ENCODE measurements around the gene EEF1AKMT1.

DNA sequence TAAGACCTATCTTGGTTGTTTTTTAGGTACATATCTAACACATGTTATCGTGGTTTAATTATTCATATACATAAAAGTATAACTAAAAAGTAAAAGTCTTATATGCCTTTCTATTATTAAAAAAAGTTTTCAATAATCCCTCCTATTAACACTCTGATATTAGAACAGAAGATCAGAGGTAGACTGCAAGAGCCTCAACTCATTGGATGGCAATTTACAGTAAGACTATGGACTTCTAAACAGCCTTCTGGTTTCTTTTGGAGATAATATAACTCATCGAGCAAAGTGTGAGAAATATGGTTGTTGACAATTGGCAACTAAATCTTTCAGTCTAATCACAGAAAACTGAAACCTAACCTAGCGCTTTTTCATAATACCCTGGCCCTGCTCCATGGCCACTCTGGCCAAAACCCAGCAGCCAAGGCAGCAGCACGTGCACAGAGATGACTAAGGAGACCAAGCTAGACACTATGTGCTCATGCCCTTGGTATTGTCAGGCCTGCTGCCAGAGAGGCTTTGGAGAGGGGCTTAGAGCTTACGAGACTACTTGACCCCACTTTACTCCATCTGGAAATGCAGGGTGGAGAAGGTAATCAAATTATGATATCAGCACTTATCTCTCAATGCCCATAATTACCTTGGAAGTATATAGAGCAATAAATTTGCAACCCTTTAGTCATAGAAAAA is 40.6 kb upstream of the EEF1AKMT1 start:
- TF ChIP-seq, protein P1, sequence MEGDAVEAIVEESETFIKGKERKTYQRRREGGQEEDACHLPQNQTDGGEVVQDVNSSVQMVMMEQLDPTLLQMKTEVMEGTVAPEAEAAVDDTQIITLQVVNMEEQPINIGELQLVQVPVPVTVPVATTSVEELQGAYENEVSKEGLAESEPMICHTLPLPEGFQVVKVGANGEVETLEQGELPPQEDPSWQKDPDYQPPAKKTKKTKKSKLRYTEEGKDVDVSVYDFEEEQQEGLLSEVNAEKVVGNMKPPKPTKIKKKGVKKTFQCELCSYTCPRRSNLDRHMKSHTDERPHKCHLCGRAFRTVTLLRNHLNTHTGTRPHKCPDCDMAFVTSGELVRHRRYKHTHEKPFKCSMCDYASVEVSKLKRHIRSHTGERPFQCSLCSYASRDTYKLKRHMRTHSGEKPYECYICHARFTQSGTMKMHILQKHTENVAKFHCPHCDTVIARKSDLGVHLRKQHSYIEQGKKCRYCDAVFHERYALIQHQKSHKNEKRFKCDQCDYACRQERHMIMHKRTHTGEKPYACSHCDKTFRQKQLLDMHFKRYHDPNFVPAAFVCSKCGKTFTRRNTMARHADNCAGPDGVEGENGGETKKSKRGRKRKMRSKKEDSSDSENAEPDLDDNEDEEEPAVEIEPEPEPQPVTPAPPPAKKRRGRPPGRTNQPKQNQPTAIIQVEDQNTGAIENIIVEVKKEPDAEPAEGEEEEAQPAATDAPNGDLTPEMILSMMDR (IDR thresholded peaks at IDR 0.05; ENCODE audit: low read depth, low read length, poor library complexity, severe bottlenecking), result no peak
- TF ChIP-seq EZH2phosphoT487 (IDR thresholded peaks at IDR 0.05; ENCODE audit: borderline replicate concordance, low read length), result no peak
